GM12892 (cell line): ENCODE data around the gene GPR3.
"Not testable (repeated sequence)": the region's sequence is repeated elsewhere in the genome, so short reads cannot be mapped to it uniquely, and the experiment has no call there.

ENCODE experiments used
- DNase-seq: peaks from one replicate; pipeline ENCODE4 v3.0.0; 2011; ENCODE audit not compliant: insufficient read length
- FAIRE-seq: peaks from 2 replicates; lab custom pipeline; 2011; peaks lifted over from hg19 to GRCh38; lab: Jason Lieb, UNC
- POLR2A ChIP-seq: IDR thresholded peaks from 2 replicates; pipeline ENCODE4 v1.6.1; 2011; ENCODE audit warnings: low read depth, low read length, control low read depth
- POLR2AphosphoS5 ChIP-seq: IDR thresholded peaks from 2 replicates; pipeline ENCODE4 v1.6.1; 2011; ENCODE audit warnings: low read depth, low read length, control low read depth
- TAF1 ChIP-seq: IDR thresholded peaks from 2 replicates; pipeline ENCODE4 v1.6.1; 2011; ENCODE audit warnings: low read depth, mild to moderate bottlenecking, control low read depth, low read length, borderline replicate concordance

The GPR3 gene

DNA sequence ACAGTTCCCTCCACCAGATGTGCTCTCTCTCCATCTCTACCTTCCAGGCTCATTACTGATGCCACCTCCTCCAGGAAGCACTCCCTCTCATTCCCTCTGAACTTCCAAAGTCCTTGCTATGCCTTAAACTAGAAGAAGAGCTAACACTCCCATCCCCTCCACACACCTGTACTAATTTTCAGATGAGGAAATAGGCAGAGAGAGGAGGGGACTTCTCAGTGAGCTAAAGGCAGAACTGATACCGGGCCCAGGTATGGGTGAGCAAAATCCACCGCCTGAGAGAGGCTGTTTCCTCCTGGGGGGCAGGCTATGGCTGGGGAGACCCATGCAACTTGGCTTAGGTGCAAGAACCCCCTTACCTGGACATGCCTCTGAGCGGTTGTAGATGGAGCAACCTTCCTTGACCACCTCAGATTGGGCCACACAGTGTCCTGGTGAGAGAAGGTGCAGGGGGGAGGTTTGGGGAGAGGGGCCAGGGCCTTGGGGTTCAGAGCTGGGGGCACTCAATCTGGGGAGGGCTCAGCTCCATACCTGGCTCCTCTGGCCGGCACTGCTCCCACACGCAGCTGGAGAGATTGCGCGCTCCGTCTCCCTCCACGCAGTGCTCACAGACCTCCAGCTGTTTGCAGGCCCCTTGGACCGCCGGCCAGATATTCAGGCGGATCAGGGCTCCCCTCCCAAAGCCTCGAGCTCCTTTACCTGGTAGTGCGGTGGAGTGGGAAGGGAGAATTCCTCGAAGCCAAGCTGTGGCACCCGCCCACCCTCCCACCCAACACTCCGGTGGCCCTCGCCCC, 10.3 kb upstream of the GPR3 start:
- DNase-seq (no peak), FAIRE-seq (no peak)
- TF ChIP-seq POLR2A = no peak
- no peak for TF ChIP-seq TAF1
- TF ChIP-seq POLR2AphosphoS5 = no peak

DNA sequence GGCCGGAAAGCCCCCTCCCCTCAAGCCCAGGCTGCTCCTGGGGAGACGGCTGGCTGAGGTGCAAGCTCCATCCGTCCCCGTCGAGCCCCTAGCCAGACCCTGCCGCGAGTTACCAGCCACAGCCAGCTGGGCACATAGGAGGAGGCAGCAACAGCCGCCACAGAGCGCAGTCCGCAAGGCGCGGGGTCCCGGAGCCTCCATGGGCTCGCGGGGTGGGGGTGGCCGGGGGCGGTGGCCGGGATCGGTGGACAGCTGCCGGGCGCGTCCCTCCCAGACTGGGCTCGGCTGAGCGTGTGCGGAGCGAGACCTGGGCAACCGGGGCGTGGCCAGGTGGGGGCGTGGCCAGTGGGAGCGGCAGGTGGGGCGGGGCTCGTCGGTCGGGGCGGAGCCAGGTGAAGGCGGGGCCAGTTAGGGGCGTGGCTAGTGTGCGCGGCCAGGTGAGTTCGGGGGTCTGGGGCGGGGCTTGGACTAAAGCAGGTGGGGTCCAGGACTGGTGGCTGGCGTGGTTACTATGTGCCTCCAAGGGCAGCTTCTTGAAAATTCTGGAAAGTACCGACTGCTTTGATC, 9.3 kb upstream of the GPR3 start, which contains the start of gene CD164L2:
CD164L2 (minus strand) TSS at position 295 of the 567 bp plus-strand sequence; CDS start at position 201, 94 bp downstream.
- DNase-seq (no peak), FAIRE-seq (no peak)
- TF ChIP-seq TAF1 (no peak), POLR2AphosphoS5 (no peak), POLR2A (no peak)

DNA sequence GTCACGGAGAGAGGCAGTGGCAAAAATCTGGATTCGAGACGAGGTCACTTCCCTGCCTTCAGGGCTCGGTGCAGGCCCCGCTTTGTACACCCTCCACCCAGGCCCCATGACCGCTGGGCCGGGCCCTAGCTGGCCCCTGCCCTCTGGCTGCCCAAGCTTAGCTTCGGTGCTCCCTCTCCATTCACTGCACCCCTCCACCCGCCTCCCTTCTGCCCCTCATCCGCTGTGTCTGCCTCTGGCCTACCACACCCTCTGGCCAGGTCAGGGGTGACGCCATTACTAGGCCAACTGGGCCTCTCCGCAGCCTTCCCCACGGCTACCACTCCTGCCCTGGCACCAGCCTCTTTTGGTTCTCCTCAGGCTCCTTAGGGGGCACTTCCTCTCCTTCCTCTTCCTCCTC, 8.8 kb upstream of the GPR3 start:
- no peak for FAIRE-seq
- no peak for TF ChIP-seq POLR2A
- TF ChIP-seq TAF1 = no peak
- TF ChIP-seq POLR2AphosphoS5 = no peak
- DNase-seq = no peak

DNA sequence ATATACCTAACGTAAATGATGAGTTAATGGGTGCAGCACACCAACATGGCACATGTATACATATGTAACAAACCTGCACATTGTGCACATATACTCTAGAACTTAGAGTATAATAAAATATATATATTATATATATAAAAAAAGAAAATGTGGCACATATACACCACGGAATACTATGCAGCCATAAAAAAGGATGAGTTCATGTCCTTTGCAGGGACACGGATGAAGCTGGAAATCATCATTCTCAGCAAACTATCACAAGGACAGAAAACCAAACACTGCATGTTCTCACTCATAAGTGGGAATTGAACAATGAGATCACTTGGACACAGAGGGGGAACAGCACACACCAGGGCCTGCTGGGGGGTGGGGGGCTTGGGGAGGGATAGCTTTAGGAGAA, 7.6 kb upstream of the GPR3 start:
- not testable (repeated sequence) for FAIRE-seq, DNase-seq

DNA sequence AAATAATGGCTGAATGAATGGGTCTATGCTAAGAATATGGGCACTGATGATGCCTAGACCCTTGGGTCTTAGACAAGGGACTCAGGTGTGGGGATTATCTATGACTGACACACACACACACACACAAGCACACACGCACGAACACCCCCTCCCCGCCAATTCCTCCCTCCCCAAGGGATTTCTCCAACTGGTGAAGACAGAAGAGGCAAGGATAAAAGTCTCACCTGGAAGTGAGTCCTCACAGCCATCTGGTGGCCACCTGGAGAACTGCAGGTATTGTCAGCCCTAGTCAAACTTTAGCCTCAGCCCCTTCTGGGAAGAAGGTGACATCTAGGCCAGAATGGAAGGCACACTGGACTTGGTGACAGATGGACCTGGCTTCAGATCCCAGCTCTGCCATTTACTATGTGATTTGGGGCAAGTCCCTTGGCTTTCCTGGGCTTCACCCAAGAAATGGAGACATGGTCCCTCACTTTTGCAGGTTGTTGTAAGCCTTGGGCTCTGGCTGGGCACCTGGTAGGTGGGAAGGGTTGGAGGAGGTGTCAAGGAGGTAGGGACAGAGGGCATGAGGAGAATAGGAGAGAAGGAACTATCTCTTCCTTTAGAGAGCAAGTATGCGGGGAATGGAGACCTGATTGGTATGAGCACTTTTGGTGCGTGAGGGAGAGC, 4.0 kb upstream of the GPR3 start:
- FAIRE-seq = peak; percentile 88
- DNase-seq = no peak
- no peak for TF ChIP-seq POLR2A
- no peak for TF ChIP-seq TAF1
- no peak for TF ChIP-seq POLR2AphosphoS5

DNA sequence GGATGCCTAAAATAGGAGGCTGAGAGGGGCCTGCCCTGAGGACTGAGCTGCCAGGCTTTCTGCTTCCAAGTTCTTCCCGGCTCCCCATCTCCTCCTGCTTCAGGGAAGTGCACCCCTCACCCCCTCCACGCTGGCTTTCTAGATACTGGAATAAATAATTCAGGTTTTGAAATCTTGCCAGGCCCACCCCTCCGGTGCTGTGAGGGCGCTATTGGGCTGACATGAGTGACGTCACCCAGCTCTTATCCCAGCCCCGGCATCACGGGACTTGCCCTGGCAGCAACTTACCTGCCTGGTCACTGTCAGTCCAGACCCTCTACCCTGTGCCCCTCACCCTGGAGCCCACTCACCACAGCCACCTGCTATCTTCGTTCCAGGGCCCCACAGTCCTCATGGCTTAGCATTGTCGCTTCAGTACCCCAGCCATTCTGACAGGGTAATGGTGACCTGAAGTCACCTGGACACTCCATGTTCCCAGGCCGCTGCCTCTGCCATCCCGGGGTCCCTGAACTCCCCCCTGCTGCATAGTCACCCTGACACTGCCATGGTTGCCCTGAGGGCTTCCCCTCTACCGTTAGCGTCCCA, 819 bp upstream of the GPR3 start:
- DNase-seq (no peak), FAIRE-seq (no peak)
- TF ChIP-seq POLR2AphosphoS5 = no peak
- TF ChIP-seq POLR2A = no peak
- no peak for TF ChIP-seq TAF1

DNA sequence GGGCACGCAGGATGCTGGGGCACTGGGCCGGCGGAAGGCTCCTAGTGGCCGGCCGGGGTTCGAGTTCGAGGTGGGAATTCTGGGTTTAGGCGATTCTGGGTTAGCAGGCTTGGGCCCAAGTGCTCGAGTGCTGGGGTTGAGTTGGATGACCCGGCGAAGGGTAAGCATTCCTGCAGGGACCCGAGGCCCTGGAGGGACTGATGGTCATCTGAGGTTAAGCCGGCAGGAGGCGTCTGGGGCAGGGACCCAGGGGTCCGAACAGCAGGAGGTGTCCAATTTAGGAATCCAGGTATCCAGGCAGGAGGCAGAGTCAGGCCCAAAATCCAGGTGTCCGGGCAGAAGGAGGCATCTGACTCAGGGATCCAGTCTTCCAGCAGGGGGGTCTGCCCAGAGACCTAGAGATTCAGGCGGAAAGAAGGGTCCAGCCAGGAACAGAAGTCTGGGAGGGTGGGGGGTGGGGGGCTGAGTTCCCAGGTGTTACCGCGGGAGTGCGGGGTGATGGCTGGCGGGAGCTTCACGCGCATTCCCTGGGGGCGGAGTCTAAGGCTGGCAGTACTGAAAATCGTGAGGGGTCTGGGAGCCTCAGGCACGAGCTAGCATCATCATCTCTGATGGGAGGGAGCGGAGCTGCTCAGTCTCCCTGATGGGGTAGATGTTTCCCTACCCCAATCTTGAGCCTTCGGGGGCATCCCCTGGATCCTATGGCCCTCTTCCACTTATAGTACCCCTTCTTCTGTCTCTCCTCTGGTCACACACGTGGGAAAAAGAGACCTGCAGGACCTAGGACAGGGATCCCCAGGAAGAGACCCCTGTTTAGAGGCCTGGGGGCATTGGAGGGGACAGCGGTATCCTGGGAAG, 585 bp downstream of the GPR3 start:
- TF ChIP-seq POLR2AphosphoS5 (no peak), POLR2A (no peak), TAF1 (no peak)

DNA sequence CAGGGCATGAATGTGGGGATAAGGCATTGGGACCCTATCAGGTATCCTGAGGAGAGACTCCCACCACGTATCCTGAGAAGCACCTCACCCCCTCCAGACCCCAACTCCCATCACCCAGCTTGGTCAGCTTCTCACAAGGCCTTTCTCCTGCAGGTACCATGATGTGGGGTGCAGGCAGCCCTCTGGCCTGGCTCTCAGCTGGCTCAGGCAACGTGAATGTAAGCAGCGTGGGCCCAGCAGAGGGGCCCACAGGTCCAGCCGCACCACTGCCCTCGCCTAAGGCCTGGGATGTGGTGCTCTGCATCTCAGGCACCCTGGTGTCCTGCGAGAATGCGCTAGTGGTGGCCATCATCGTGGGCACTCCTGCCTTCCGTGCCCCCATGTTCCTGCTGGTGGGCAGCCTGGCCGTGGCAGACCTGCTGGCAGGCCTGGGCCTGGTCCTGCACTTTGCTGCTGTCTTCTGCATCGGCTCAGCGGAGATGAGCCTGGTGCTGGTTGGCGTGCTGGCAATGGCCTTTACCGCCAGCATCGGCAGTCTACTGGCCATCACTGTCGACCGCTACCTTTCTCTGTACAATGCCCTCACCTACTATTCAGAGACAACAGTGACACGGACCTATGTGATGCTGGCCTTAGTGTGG, 1.3 kb downstream of the GPR3 start:
- no peak for TF ChIP-seq POLR2AphosphoS5
- no peak for TF ChIP-seq TAF1
- TF ChIP-seq POLR2A = no peak
- FAIRE-seq = no peak
- DNase-seq = no peak

More for the DNA sequence above, 585 bp downstream of the GPR3 start:
- DNase-seq (no peak), FAIRE-seq (no peak)

DNA sequence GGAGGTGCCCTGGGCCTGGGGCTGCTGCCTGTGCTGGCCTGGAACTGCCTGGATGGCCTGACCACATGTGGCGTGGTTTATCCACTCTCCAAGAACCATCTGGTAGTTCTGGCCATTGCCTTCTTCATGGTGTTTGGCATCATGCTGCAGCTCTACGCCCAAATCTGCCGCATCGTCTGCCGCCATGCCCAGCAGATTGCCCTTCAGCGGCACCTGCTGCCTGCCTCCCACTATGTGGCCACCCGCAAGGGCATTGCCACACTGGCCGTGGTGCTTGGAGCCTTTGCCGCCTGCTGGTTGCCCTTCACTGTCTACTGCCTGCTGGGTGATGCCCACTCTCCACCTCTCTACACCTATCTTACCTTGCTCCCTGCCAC, 1.8 kb downstream of the GPR3 start:
- no peak for DNase-seq
- TF ChIP-seq TAF1 = no peak
- TF ChIP-seq POLR2A = no peak
- TF ChIP-seq POLR2AphosphoS5 = no peak
- FAIRE-seq = no peak

DNA sequence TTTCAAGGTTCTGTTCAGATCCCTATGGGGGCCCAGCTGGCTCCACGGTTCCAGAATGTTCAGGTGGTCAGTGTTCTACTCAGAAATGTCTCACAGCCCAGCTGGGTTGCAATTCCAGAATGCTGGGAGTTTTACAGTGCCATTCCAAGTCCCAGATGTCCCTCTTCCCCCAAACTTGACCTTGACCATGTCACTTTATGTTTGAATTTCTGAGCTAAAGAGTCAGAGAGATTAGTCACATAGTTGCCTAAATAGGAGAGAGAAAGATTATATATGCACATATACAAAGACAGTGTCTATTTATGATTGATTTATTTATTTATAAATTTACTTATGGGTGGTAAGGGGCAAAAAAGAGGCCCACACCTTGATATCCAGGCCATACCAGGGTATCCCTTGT, 2.5 kb downstream of the GPR3 start:
- FAIRE-seq (no peak), DNase-seq (no peak)
- TF ChIP-seq POLR2AphosphoS5 = no peak
- TF ChIP-seq POLR2A = no peak

DNA sequence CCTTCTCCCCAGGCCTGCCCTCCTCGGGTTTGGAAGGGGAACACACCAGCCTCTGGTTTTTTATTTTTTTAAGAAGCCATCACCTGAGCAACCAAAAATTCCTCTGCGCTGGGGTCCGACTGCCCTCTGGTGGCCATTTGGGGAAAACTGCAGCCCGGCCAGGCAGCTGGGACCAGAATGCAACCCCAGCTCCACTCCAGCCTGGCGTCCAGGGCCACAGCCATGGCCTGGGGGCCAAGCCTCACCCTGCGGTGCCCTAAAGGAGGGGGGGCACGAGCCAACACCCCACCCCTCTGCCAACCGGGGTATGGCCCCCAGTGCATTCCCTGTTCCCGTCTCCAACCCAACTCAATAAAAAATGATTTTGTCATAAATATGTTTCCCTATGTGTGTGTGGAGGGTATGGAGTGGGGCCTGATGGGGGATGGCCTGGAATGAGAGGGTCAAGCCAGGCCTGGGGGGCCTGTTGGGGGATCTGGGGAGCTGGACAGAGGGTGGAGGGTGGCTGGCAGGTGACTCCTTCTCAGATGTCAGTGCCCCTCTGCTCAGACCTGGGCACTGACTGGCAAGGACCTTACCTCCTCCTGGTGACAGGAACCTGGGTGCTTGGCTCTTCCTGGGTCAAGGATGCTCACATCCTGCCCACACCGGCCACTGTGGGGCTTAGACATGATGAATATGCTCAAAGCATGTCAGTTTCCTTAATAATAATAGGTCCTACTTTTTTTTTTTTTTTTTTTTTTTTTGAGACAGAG, 3.2 kb downstream of the GPR3 start:
- FAIRE-seq (peak; percentile 74), DNase-seq (peak; percentile 86)
- TF ChIP-seq POLR2A (no peak), POLR2AphosphoS5 (no peak), TAF1 (no peak)
